GM18517 (cell line): ENCODE results near the gene ANKRD65.

ENCODE experiments used
- ATAC-seq: cut with Tn5 transposase; IDR thresholded peaks from one replicate; pipeline ENCODE4 v1.9.1; 2021; ENCODE audit warnings: mild to moderate bottlenecking, moderate library complexity; ENCODE audit not compliant: unreplicated experiment

The ANKRD65 gene

GRCh38 chr1:1442069-1442770 is 21.1 kb upstream of the ANKRD65 start:
- ATAC-seq = no peak

GRCh38 chr1:1441002-1441888 is 20.2 kb upstream of the ANKRD65 start:
- no peak for ATAC-seq

DNA sequence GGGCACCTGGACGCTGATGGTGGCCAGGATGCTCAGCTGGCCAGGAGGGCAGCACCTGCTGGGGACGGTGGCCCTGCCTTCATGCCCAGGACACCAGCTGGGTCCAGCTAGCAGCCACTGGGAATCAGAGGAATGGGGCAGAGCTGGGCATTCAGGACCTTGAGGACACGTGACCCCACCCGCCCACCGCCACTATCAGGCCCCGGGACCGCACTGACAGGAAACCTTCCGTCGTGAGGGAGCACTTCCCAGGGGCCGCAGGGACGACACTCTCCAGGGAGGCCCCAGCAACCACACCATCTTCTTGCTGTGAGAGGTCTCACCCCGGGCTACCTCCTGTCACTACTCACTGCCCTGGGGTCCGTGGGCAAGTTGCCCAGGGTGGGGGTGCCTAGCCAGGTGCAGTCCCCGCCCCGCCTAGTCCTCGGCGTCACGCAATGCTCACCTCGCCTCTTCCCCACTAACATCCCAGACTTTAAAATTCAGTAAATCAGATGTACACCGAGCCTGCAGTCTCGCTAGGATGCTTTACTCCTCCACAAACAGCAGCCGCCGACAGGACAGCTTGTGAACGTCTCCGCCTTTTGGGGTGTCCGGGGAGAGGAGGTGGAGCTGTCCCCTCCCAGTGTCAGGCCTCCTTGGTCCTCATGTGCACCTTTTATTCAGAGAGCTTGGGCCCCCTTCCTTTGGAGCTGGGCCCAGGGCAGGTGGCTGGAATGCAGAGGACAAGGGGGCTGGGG is 19.4 kb upstream of the ANKRD65 start:
- no peak for ATAC-seq

DNA sequence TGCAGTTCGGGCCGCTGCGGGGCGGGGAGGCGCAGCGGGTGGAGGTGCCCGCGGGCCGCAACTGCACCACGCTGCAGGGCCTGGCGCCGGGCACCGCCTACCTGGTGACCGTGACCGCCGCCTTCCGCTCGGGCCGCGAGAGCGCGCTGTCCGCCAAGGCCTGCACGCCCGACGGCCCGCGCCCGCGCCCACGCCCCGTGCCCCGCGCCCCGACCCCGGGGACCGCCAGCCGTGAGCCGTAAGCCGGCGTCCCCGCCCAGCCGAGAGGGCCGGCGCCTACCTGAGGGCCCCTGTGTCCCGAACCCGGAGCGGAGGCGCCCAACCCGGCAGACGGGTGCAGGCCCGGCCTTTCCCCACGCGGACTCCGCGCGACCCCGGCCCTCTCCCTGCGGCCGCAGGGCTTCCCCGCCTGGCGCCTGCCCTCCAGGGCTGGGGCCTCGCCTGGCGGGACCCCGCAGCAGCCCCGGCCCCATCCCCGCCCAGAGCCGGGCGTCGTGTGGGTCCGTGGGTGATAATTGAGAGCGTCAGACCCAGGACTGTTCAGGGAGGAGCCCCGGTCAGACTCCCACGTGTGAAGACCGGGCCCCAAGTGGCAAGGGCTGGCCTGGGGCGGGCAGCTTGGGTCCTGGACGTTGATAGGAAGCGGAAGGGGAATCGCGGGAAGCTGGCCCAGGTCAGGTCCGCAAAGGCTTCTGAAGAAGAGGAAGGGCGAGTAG is 18.6 kb upstream of the ANKRD65 start:
- ATAC-seq = no peak

DNA sequence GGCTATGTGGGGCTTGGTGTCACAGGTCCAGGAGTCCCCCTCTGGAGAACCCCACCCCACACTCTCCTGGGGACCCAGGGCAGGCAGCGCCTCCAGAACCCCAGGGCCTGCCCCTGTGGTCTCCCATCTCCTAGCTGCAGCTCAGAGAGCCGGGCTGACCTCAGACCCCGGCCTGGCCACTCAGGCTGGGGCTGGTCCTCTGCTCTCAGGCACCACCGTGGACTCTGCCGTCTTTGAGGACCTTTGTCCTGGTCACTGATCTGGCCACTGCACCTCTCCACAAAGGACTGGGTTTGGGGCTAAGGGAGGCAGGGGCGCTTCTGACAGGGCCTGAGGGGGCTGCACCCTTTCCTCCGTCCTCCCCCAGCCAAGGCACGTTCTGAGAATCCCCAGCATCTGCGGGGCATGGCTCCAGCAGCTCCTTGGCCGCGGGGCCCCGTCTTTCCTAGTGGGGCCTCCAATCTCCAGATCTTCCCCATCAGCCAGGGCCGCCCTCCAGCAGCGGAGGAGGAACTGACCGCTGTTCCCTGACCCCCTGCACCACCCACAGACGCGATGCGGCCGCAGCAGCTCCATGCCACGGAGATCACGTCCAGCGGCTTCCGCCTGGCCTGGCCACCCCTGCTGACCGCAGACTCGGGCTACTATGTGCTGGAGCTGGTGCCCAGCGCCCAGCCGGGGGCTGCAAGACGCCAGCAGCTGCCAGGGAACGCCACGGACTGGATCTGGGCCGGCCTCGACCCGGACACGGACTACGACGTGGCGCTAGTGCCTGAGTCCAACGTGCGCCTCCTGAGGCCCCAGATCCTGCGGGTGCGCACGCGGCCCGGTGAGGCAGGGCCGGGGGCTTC is 17.7 kb upstream of the ANKRD65 start:
- ATAC-seq = no peak

DNA sequence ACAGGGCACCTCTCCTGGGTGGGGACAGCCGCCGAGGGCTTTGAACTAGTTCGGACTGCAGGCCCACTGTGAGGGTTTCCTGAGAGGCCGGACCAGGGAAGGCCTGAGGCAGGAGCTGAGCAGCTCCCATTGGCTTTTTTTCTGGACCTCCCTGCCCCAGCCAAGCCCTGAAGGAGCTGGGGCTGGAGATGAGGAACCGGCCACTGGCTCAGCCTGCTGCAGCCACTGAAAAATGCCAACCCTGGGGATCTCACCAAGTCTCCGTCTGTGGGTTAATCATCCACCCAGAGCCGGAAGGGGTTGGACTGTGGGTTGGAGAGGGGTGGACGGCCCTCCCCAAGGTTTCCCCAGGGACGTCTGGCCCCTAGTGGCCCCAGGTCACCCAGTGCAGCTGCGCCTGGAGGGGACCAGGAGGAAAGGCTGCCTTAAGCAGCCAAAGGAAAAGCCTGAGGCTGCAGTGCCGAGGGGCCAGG is 16.9 kb upstream of the ANKRD65 start:
- ATAC-seq = no peak

GRCh38 chr1:1437033-1437903 is 16.2 kb upstream of the ANKRD65 start:
- no peak for ATAC-seq

- no peak for ATAC-seq
These were observed 15.6 kb upstream of the ANKRD65 start for GRCh38 chr1:1436630-1437032.

DNA sequence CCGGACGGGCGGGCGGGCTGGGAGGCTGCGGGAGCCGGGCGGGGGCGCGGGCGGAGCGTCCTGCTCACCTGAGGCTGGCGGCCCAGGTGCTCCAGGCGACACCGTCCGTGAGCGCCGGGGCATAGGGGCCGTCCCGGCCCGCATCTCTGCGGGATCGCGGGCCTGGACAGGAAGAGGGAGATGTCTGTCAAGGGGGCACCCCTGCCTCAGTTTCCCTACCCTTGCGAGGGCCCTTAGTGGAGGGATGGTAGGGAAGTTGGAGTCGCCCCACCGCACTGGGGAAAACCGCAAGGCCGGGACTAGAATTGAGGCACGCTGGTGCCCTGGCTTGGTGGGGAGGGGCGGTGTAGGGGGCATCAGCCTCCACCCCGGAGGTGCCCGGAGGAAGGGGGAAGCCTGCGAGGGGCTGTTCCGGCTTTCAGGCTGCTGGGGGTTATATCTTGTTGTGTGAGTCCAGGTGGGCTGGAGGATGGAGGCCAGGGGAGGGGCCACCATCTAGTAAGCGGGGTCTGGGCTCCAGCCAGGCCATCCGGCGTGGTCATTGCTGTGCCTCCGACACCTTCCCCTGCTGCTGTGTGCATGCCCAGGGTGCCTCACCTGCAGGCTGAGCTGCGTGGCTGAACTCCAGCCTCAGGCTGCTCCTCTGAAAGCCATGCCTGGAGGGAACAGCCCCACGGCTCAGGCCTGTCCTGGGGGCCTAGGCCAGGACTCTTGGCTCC is 15.0 kb upstream of the ANKRD65 start:
- ATAC-seq = no peak

DNA sequence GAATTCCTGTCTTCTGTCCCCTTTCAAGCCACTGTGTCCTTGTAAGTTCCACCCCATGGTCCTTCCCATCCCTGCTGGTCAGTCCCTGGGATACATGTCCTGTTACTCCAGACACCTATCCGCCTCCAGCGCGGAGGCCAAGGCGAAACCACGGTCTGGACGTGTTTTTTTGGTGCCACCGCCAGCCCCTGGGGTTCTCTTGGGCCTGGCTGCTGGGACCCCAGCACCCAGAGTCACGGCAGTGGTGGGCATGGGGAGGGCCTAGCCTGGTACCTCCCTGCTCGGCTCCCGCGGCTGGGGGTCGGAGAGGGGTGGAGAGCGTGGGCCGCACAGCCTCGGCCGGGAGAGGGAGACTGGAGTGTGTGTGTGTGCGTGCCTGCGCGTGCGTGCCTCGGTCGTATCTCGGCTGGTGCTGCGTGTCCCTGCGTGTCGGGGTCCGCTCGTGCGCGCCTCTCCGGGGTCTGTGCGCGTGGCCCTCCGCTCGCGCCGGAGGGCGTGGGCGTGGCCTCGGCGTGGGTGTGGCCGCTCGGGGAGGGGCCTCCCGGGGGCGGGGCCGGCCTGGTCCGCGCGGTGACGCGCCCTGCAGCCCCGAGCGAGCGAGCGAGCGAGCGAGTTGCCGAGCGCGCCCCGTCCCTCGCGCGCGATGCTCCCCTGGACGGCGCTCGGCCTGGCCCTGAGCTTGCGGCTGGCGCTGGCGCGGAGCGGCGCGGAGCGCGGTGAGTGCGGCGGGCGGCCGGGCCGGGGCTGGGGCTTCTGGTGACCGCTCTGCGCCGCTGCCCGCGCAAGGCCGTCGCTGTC is 14.2 kb upstream of the ANKRD65 start, which contains the start of gene VWA1:
VWA1 (plus strand) TSS at position 585 of the 798 bp plus-strand sequence; CDS start at position 644, 59 bp downstream.
- no peak for ATAC-seq

- no peak for ATAC-seq
These were observed 13.7 kb upstream of the ANKRD65 start for GRCh38 chr1:1434824-1435105.

DNA sequence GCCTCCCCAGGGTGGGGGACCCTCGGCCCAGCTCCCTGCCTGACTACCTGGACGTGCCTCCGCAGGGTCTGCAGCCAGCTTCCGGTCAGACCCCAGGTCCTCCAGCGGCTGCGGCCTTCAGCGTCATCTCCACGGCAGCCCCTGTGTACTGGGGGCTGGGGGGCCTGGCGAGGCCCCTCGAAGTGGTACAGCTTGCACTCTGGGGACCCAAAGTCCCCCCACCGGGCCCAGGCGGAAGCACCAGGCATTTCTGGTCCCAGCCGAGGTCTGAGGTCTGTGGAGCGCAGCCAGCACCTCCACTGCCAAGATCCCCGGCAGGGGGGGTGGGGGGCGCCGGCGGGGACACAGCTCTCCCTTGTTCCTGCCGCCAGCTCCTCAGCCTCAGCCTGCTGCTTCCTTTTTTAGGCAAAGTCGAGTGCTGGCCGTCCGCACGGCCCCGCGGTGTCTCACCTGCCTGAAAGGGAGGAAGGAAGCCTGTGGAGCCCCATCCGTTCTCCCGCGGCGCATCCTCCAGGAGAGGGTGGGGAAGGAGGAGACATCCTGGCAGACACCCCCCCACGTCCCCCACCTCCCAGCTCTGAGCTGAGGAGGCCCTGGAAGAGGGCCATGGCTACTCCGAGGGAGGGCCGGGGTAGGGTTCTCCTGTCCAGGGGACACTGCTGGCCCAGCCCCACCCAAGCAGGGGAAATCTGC is 13.2 kb upstream of the ANKRD65 start:
- no peak for ATAC-seq

- ATAC-seq = no peak
These were observed 12.7 kb upstream of the ANKRD65 start for GRCh38 chr1:1433804-1434130.

DNA sequence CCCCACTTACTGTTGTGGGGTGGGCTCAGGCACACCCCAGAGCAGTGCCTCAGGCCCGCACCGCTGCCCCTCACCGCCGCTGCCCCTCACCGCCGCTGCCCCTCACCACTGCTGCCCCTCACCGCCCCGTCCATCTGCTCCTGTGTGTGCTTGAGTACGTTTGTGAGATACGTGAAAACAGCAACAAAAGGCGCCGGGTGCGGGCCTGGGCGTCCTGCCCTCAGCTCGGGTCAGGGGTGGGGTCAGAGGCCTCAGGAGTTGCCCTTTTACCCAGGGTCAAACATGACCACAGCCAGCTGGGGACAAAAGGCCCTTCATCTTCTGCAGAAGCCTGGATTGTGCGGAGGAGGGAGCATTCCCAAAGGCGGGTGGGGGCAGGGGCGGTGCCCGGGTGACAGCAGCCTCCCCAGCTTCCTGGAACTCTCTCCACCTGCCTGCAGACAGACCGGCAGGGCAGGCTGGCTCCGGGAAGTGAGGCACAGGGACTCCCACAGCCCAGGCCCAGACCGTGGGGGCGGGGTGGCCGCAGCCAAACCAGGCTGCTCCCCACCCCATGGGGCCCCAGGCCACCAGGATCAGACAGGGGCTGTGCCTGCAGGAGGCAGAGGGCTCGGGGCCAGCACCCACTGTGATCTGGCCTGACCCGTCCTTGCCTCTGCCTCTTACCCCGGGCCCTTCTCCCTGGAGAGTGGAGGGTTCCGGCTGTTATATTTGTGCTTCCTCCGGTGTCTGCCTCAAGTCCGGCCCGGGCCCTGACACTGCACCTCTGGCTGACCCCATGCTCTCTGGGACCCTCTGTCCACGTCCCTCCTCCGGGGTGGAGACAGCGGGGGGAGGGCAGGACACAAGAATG is 12.1 kb upstream of the ANKRD65 start:
- no peak for ATAC-seq

DNA sequence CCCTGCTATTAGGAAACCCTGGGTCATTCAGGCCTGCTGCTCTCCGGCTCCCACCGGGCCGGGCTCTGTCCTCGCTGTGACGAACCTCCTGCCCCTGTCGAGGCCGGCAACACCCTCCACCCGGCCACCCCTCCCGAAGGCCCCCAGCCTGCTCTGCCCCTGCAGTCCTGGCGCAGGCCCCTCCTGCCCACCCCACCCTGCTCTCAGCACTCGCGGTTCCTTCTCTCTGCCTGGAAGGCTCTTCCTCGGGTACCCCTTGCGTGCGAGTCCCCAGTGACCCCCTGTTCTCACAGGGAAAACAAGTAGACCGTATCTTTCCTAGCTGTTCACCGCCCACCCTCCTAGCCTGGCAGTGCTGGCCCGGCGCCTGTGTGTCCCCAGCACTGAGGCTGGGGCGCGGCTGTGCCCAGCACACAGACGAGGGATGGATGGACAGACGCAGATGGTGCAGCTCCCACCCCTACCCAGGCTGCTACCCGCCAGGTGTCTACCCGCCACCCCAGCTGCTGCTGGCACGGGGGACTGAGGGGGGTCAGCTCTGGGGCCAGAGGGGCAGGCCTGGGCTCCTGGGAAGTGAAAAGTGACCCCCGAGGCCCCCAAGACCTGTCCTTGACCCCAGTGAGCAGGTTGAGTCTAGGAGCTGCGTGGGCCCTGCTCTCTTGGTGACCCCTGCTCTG is 11.3 kb upstream of the ANKRD65 start:
- no peak for ATAC-seq

- no peak for ATAC-seq
These were observed 10.8 kb upstream of the ANKRD65 start for GRCh38 chr1:1431845-1432273.
